Astrocyte (in vitro differentiated cells and primary cell): ENCODE data around the gene DLST. TPM values are rescaled to one million over a fixed set of nuclear protein-coding genes. Genes with fewer than 3 reads are reported as not detected.

ENCODE experiments used
- DNase-seq: peaks from one replicate; pipeline ENCODE4 v3.0.0-alpha.2; 2010; ENCODE audit warnings: low read depth
- FAIRE-seq: peaks from 2 replicates; lab custom pipeline; 2011; peaks lifted over from hg19 to GRCh38; lab: Jason Lieb, UNC
- H2AFZ ChIP-seq: 2 replicates; pipeline ENCODE4 v1.6.0; 2012; ENCODE audit warnings: low read depth, low read length, inconsistent platforms
- H3K27ac ChIP-seq: 2 replicates; pipeline ENCODE4 v1.5.1; 2011; ENCODE audit warnings: low read depth, low read length, inconsistent platforms
- H3K27me3 ChIP-seq: 2 replicates; pipeline ENCODE4 v1.6.0; 2011; ENCODE audit warnings: low read length, inconsistent platforms; ENCODE audit not compliant: insufficient read depth
- H3K36me3 ChIP-seq: 2 replicates; pipeline ENCODE4 v1.5.1; 2011; ENCODE audit warnings: low read length, inconsistent platforms; ENCODE audit not compliant: insufficient read depth
- H3K4me1 ChIP-seq: 2 replicates; pipeline ENCODE4 v1.5.1; 2011; ENCODE audit warnings: low read length, inconsistent platforms; ENCODE audit not compliant: insufficient read depth
- H3K4me2 ChIP-seq: 2 replicates; pipeline ENCODE4 v1.6.0; 2012; ENCODE audit warnings: low read length, inconsistent platforms
- H3K4me3 ChIP-seq: 2 replicates; pipeline ENCODE4 v1.5.1; 2011; ENCODE audit warnings: low read depth, mild to moderate bottlenecking, low read length, inconsistent platforms; ENCODE audit not compliant: insufficient read depth
- H3K79me2 ChIP-seq: 2 replicates; pipeline ENCODE4 v1.6.0; 2012; ENCODE audit warnings: mild to moderate bottlenecking, low read length, inconsistent platforms; ENCODE audit not compliant: insufficient read depth
- H3K9ac ChIP-seq: 2 replicates; pipeline ENCODE4 v1.6.0; 2012; ENCODE audit warnings: mild to moderate bottlenecking, low read length, inconsistent platforms
- H3K9me3 ChIP-seq: 2 replicates; pipeline ENCODE4 v1.5.1; 2012; ENCODE audit warnings: low read depth, mild to moderate bottlenecking, low read length, inconsistent platforms; ENCODE audit not compliant: insufficient read depth
- H4K20me1 ChIP-seq: 2 replicates; pipeline ENCODE4 v1.6.0; 2012; ENCODE audit warnings: low read length, inconsistent platforms; ENCODE audit not compliant: insufficient read depth
- H3K27ac Mint-ChIP-seq: one replicate; pipeline ENCODE4 v1.8.0; 2021; ENCODE audit warnings: mild to moderate bottlenecking, mixed read lengths; ENCODE audit not compliant: unreplicated experiment
- H3K27me3 Mint-ChIP-seq: one replicate; pipeline ENCODE4 v1.8.0; 2021; ENCODE audit warnings: low read depth, mixed read lengths; ENCODE audit not compliant: unreplicated experiment
- H3K36me3 Mint-ChIP-seq: one replicate; pipeline ENCODE4 v1.8.0; 2021; ENCODE audit warnings: low read depth, mixed read lengths; ENCODE audit not compliant: unreplicated experiment
- H3K4me1 Mint-ChIP-seq: one replicate; pipeline ENCODE4 v1.8.0; 2021; ENCODE audit warnings: low read depth, mixed read lengths; ENCODE audit not compliant: unreplicated experiment
- H3K4me3 Mint-ChIP-seq: one replicate; pipeline ENCODE4 v1.8.0; 2021; ENCODE audit warnings: mild to moderate bottlenecking, moderate library complexity, mixed read lengths; ENCODE audit not compliant: unreplicated experiment
- H3K9me3 Mint-ChIP-seq: one replicate; pipeline ENCODE4 v1.8.0; 2021; ENCODE audit warnings: mild to moderate bottlenecking, mixed read lengths; ENCODE audit not compliant: unreplicated experiment
- CTCF ChIP-seq: IDR thresholded peaks from 2 replicates; pipeline ENCODE4 v1.5.1; 2011; ENCODE audit warnings: low read depth, mild to moderate bottlenecking, inconsistent platforms, low read length, moderate library complexity; ENCODE audit not compliant: insufficient read depth
- EZH2 ChIP-seq: IDR thresholded peaks from 2 replicates; pipeline ENCODE4 v1.6.1; 2012; ENCODE audit warnings: mild to moderate bottlenecking, low read length, inconsistent platforms; ENCODE audit not compliant: insufficient read depth
- total RNA-seq: library from RNA; stranded (reverse); gene quantifications from 2 replicates; pipeline ENCODE4 v1.2.1, GENCODE V29; 2021

The DLST gene
- total RNA-seq, 1 donor from 2014 or later: 90.6 TPM

GRCh38 chr14:74893614-74894091 is 11.9 kb downstream of the DLST start:
- no peak overlapping the region for H3K27ac ChIP-seq
- H3K79me2 ChIP-seq: peaks cover 10% of the 10 kb centered on the region
- no peak for DNase-seq
- H3K4me3 ChIP-seq: no peak overlapping the region
- FAIRE-seq: no peak
- H3K9ac ChIP-seq: no peak overlapping the region
- H4K20me1 ChIP-seq: peaks cover 54% of the 10 kb centered on the region
- no peak overlapping the region for H3K27ac Mint-ChIP-seq
- H3K9me3 ChIP-seq: no peaks in the 10 kb centered on the region
- no peaks in the 10 kb centered on the region for H3K9me3 Mint-ChIP-seq
- no peaks in the 10 kb centered on the region for H3K27me3 Mint-ChIP-seq
- no peak overlapping the region for H2AFZ ChIP-seq
- peaks cover 15% of the 10 kb centered on the region for H3K4me1 ChIP-seq
- no peak overlapping the region for H3K4me2 ChIP-seq
- no peak overlapping the region for H3K4me3 Mint-ChIP-seq
- TF ChIP-seq EZH2: no peak
- peaks cover 31% of the 10 kb centered on the region for H3K36me3 Mint-ChIP-seq
- H3K36me3 ChIP-seq: peaks cover 78% of the 10 kb centered on the region
- H3K4me1 Mint-ChIP-seq: peaks cover 9% of the 10 kb centered on the region
- no peaks in the 10 kb centered on the region for H3K27me3 ChIP-seq

GRCh38 chr14:74896400-74896799 is 14.7 kb downstream of the DLST start:
- Mint-ChIP-seq H3K4me3 (no peak overlapping the region), H3K27ac (no peak overlapping the region), H3K4me1 (peaks cover 4% of the 10 kb centered on the region), H3K9me3 (no peaks in the 10 kb centered on the region), H3K36me3 (peaks cover 43% of the 10 kb centered on the region), H3K27me3 (no peaks in the 10 kb centered on the region)
- H3K4me2 ChIP-seq: no peak overlapping the region
- H3K27me3 ChIP-seq: no peaks in the 10 kb centered on the region
- DNase-seq (no peak), FAIRE-seq (no peak)
- H3K36me3 ChIP-seq: peaks cover 88% of the 10 kb centered on the region
- no peaks in the 10 kb centered on the region for H3K9me3 ChIP-seq
- H4K20me1 ChIP-seq: peaks cover 47% of the 10 kb centered on the region
- H3K79me2 ChIP-seq: no peaks in the 10 kb centered on the region
- no peak overlapping the region for H2AFZ ChIP-seq
- TF ChIP-seq CTCF: no peak
- no peak for TF ChIP-seq EZH2
- H3K9ac ChIP-seq: no peak overlapping the region
- H3K27ac ChIP-seq: no peak overlapping the region
- H3K4me1 ChIP-seq: peaks cover 8% of the 10 kb centered on the region
- no peak overlapping the region for H3K4me3 ChIP-seq

- Histone ChIP-seq H4K20me1 (peaks cover 34% of the 10 kb centered on the region), H3K36me3 (peaks cover 90% of the 10 kb centered on the region), H3K27me3 (no peaks in the 10 kb centered on the region), H2AFZ (no peak overlapping the region), H3K4me3 (no peak overlapping the region), H3K27ac (no peak overlapping the region), H3K4me2 (no peak overlapping the region), H3K4me1 (no peaks in the 10 kb centered on the region), H3K9me3 (no peaks in the 10 kb centered on the region), H3K79me2 (no peaks in the 10 kb centered on the region), H3K9ac (no peak overlapping the region)
- no peaks in the 10 kb centered on the region for H3K9me3 Mint-ChIP-seq
- H3K36me3 Mint-ChIP-seq: peaks cover 36% of the 10 kb centered on the region
- H3K27me3 Mint-ChIP-seq: no peaks in the 10 kb centered on the region
- H3K4me1 Mint-ChIP-seq: no peaks in the 10 kb centered on the region
- no peak overlapping the region for H3K4me3 Mint-ChIP-seq
- FAIRE-seq: no peak
- no peak for DNase-seq
- no peak overlapping the region for H3K27ac Mint-ChIP-seq
- no peak for TF ChIP-seq EZH2
- no peak for TF ChIP-seq CTCF
Observed at GRCh38 chr14:74897642-74898041, 15.9 kb downstream of the DLST start.
